Common myeloid progenitor, CD34-positive (primary cell): ENCODE results near the gene DNAJA4.

Experiments used
- CTCF ChIA-PET: fragments of 350-600 bp; sonication (Branson Sonifier 250); formaldehyde crosslinking; loops from one replicate; lab custom pipeline; 2021; ENCODE audit warnings: antibody characterized with exemption; lab: Charles Lee
- POLR2A ChIA-PET: fragments of 350-600 bp; sonication (Branson Sonifier 250); formaldehyde crosslinking; loops from one replicate; lab custom pipeline; 2021; ENCODE audit warnings: antibody characterized with exemption; lab: Charles Lee
- DNase-seq, 3 donors: peaks; one replicate each; pipeline versions ENCODE4 v3.0.0 to v3.0.0-alpha.2; 2013
- H3K27ac ChIP-seq, 2 experiments: 1 replicate in 1 of 2; 2 replicates in 1 of 2; pipeline ENCODE4 v1.7.0; 2013; ENCODE audit warnings: inconsistent platforms in 2 of 2, low read length in 2 of 2, mild to moderate bottlenecking in 2 of 2, low read depth in 1 of 2, moderate library complexity in 1 of 2; ENCODE audit not compliant: severe bottlenecking in 2 of 2, insufficient read depth in 1 of 2, poor library complexity in 1 of 2
- H3K27me3 ChIP-seq, 5 experiments: replicated peaks in 2 of 5; 1 replicate in 3 of 5; 2 replicates in 2 of 5; pipeline versions ENCODE4 v1.6.1 to v1.7.0; 2013; ENCODE audit warnings: low read length in 4 of 5, mild to moderate bottlenecking in 2 of 5, moderate library complexity in 2 of 5, inconsistent platforms in 1 of 5; ENCODE audit not compliant: insufficient read depth in 5 of 5, control insufficient read depth in 4 of 5
- H3K36me3 ChIP-seq, 4 experiments: 1 replicate in 2 of 4; 2 replicates in 2 of 4; pipeline versions ENCODE4 v1.6.1 to v1.7.0; 2013; ENCODE audit warnings: low read length in 3 of 4, control low read depth in 1 of 4, mild to moderate bottlenecking in 1 of 4; ENCODE audit not compliant: control insufficient read depth in 4 of 4, insufficient read depth in 4 of 4
- H3K4me1 ChIP-seq, 4 experiments: 1 replicate in 3 of 4; 2 replicates in 1 of 4; pipeline versions ENCODE4 v1.6.1 to v1.7.1; 2013; ENCODE audit warnings: low read length in 3 of 4, mild to moderate bottlenecking in 3 of 4, control low read depth in 1 of 4, inconsistent platforms in 1 of 4, moderate library complexity in 1 of 4; ENCODE audit not compliant: control insufficient read depth in 4 of 4, insufficient read depth in 4 of 4; ENCODE audit errors: control extremely low read depth in 1 of 4
- H3K4me3 ChIP-seq, 7 experiments: 1 replicate in 4 of 7; 2 replicates in 3 of 7; pipeline versions ENCODE4 v1.5.1 to v1.7.0; 2013; ENCODE audit warnings: mild to moderate bottlenecking in 7 of 7, low read length in 6 of 7, moderate library complexity in 6 of 7, inconsistent platforms in 2 of 7, low read depth in 2 of 7, control low read depth in 1 of 7; ENCODE audit not compliant: insufficient read depth in 4 of 7, control insufficient read depth in 1 of 7; ENCODE audit errors: extremely low read depth in 1 of 7
- H3K9me3 ChIP-seq, 5 experiments: 1 replicate in 4 of 5; 2 replicates in 1 of 5; pipeline versions ENCODE4 v1.6.1 to v1.7.1; 2013; ENCODE audit warnings: low read length in 4 of 5, mild to moderate bottlenecking in 2 of 5, inconsistent platforms in 1 of 5, low read depth in 1 of 5, moderate library complexity in 1 of 5; ENCODE audit not compliant: control insufficient read depth in 4 of 5, insufficient read depth in 2 of 5; ENCODE audit errors: control extremely low read depth in 1 of 5
- WGBS: methylation state at CpG from one replicate; pipeline ENCODE4 v1.1.5; 2013; ENCODE audit not compliant: insufficient coverage; 5-methylcytosine and 5-hydroxymethylcytosine counted together

Gene DNAJA4

GRCh38 chr15:78291052-78291451, 26.7 kb downstream of the DNAJA4 start:
- H3K4me3 ChIP-seq = no peak overlapping the region
- peaks cover 12 to 73% (median 44%) of the 10 kb centered on the region in 4 experiments for H3K36me3 ChIP-seq
- no peaks in the 10 kb centered on the region for H3K9me3 ChIP-seq
- DNase-seq = no peak
- ChIA-PET POLR2A (no interaction called here), CTCF (no interaction called here)
- WGBS = 31% methylated on average over 1 of the region's 2 CpGs
- no peaks in the 10 kb centered on the region for H3K4me1 ChIP-seq
- H3K27me3 ChIP-seq = no peaks in the 10 kb centered on the region
- no peak overlapping the region for H3K27ac ChIP-seq

GRCh38 chr15:78291698-78292097, 27.3 kb downstream of the DNAJA4 start:
- no peaks in the 10 kb centered on the region for H3K4me1 ChIP-seq
- CTCF ChIA-PET = no interaction called here
- H3K27ac ChIP-seq = no peak overlapping the region
- POLR2A ChIA-PET = no interaction called here
- no peaks in the 10 kb centered on the region for H3K9me3 ChIP-seq
- no peaks in the 10 kb centered on the region for H3K27me3 ChIP-seq
- WGBS = 100% methylated on average over 2 of the region's 2 CpGs
- H3K36me3 ChIP-seq = peaks cover 12 to 66% (median 41%) of the 10 kb centered on the region in 4 experiments
- no peak overlapping the region for H3K4me3 ChIP-seq
- no peak for DNase-seq

- no peak for DNase-seq
- Histone ChIP-seq H3K36me3 (peaks cover 12 to 61% (median 39%) of the 10 kb centered on the region in 4 experiments), H3K4me3 (no peak overlapping the region), H3K9me3 (no peaks in the 10 kb centered on the region), H3K4me1 (no peaks in the 10 kb centered on the region), H3K27me3 (no peaks in the 10 kb centered on the region), H3K27ac (no peak overlapping the region)
- ChIA-PET POLR2A (no interaction called here), CTCF (interaction anchor here (3.6 kb wide), 1 partner anchor 10 kb away, joined by 12 read pairs; no protein-coding TSS in a partner anchor)
- WGBS = 100% methylated on average over 1 of the region's 1 CpG
These were observed 27.9 kb downstream of the DNAJA4 start for GRCh38 chr15:78292219-78292618.

GRCh38 chr15:78299101-78299930, 35.0 kb downstream of the DNAJA4 start, which contains the start of gene SKIC8:
Gene SKIC8 (minus strand): TSS chr15:78299609. CDS start chr15:78295686, 3,923 bp downstream.
- CTCF ChIA-PET = interaction anchor here (0.9 to 1.0 kb wide), 4 partner anchors 9 to 123 kb away, joined by 3 read pairs; no protein-coding TSS in a partner anchor
- DNase-seq = peak; percentile 88 to 94 (median 93)
- H3K4me1 ChIP-seq = peaks cover 12 to 25% (median 17%) of the 10 kb centered on the region in 4 experiments
- 0% methylated on average over 40 of the region's 55 CpGs for WGBS
- H3K4me3 ChIP-seq = peak within 1 kb of the TSS; percentile 83 to 100 (median 92)
- H3K27me3 ChIP-seq = no peaks in the 10 kb centered on the region
- peaks cover 0 to 10% (median 6%) of the 10 kb centered on the region in 4 experiments for H3K36me3 ChIP-seq
- H3K9me3 ChIP-seq = no peaks in the 10 kb centered on the region
- POLR2A ChIA-PET = interaction anchor here (0.6 to 1.0 kb wide), 5 partner anchors 10 to 179 kb away, joined by 3 to 6 read pairs (median 4); partner anchors contain the start of gene DNAJA4
- peak within 1 kb of the TSS; percentile 85 to 93 for H3K27ac ChIP-seq

DNA sequence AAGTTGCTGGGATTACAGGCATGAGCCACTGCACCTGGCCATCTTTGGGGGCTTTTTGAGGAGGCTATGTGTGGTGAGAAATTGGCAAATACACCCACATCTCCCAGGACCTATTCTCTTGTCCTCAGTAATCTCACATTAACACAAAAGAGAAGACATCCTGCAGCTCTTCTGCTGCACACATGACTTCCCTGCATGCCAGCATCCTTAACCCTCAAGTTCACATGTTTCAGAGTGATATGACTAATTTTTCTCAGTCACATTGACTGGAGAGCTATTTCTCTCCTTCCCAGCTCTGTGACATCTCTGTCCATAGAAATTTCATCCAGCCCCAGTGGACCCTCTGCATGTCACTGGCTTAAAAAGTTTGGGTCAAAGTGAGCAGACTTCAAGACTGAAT, 37.0 kb downstream of the DNAJA4 start:
- CTCF ChIA-PET = interaction anchor here (1.0 to 1.8 kb wide), 2 partner anchors 19 to 116 kb away, joined by 3 to 5 read pairs; no protein-coding TSS in a partner anchor

GRCh38 chr15:78301828-78302227, 37.5 kb downstream of the DNAJA4 start:
- peak in 1 of 3 donors; percentile 33 for DNase-seq
- ChIA-PET POLR2A (no interaction called here), CTCF (interaction anchor here (1.0 to 1.8 kb wide), 2 partner anchors 20 to 115 kb away, joined by 3 to 5 read pairs; no protein-coding TSS in a partner anchor)
- no peak overlapping the region for H3K27ac ChIP-seq
- no peaks in the 10 kb centered on the region for H3K36me3 ChIP-seq
- H3K4me3 ChIP-seq = no peak overlapping the region
- no peaks in the 10 kb centered on the region for H3K9me3 ChIP-seq
- peaks cover 12 to 25% (median 17%) of the 10 kb centered on the region in 4 experiments for H3K4me1 ChIP-seq
- no peaks in the 10 kb centered on the region for H3K27me3 ChIP-seq
- WGBS = 100% methylated on average over 1 of the region's 3 CpGs

More for the DNA sequence above, 37.0 kb downstream of the DNAJA4 start:
- Histone ChIP-seq H3K9me3 (no peaks in the 10 kb centered on the region), H3K4me1 (peaks cover 12 to 25% (median 17%) of the 10 kb centered on the region in 4 experiments), H3K4me3 (no peak overlapping the region), H3K36me3 (no peaks in the 10 kb centered on the region), H3K27me3 (no peaks in the 10 kb centered on the region), H3K27ac (no peak overlapping the region)
- POLR2A ChIA-PET = no interaction called here
- peak in 1 of 3 donors; percentile 44 for DNase-seq
